ENCODE results near the gene TAOK3.
A peak's percentile ranks its signal among the peaks of the same experiment; 100 is the strongest.
"Not testable (repeated sequence)": the region's sequence is repeated elsewhere in the genome, so short reads cannot be mapped to it uniquely, and the experiment has no call there.

Gene TAOK3

GRCh38 chr12:118372541-118373495 is at the start of gene TAOK3:
Gene TAOK3, minus strand, starts transcription at chr12:118372907. Its CDS starts 117,340 bp downstream, at chr12:118255567.
- DNase-seq (ENCODE audit: low read depth): peak; percentile 93

- no peak for DNase-seq (ENCODE audit: low read depth)
Measured at GRCh38 chr12:118420673-118421072, 48.0 kb upstream of the TAOK3 start.

GRCh38 chr12:118418385-118419057 is 45.8 kb upstream of the TAOK3 start:
- no peak for DNase-seq (ENCODE audit: low read depth)

DNA sequence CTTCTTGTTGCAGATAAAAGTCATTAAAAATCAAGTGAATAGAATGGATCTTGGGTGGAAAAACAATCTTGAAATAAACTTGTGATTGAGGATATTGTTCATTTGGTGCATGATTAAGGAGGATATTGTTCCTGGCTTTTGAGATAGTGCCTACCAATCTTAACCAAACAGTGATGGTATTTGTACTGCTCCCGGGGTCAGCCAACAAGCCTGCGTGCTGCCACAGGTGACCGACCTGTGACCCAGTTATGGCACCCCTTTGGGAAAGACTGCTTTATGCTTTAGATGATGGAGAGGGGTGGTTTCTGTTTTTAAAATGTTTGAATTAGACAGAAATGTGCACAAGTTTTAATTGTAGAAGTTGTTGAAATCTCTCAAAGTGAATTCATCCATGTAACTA is 45.2 kb upstream of the TAOK3 start:
- DNase-seq (ENCODE audit: low read depth): no peak

GRCh38 chr12:118409834-118410233 is 37.1 kb upstream of the TAOK3 start:
- DNase-seq (ENCODE audit: low read depth): no peak

- not testable (repeated sequence) for DNase-seq (ENCODE audit: low read depth)
Measured at GRCh38 chr12:118408241-118408640, 35.5 kb upstream of the TAOK3 start.

DNA sequence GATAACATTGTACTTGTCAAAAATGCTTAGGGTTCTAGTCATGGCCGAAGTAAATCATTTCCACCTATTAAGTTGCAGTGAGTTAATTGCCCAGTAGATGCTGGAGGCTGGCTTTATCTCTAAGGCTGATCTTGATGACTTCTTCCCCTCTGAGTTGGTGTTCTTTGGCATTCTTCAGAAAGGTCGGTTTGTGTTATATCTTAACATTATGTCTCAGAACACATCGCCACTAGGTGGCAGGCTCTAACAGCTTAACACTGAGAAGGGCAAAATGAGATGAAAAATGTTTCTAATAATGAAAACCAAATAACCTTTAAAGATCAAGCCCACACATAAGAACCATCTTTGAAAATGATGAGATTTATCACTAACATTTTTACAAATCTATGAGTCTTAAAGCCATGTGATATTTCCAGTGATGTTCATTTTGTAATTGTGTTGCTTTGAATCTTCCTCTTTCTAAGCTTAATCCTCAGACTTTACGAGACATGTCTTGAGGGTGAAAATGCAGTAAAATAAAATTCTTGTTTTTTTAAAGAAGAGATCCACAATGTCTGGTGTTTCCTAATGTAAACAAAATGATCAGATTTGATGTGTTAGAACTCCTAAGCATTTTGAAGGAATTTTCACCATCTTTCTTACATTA is 32.3 kb upstream of the TAOK3 start:
- DNase-seq (ENCODE audit: low read depth): peak; percentile 29

- no peak for DNase-seq (ENCODE audit: low read depth)
Measured at GRCh38 chr12:118402251-118402650, 29.5 kb upstream of the TAOK3 start.

GRCh38 chr12:118398940-118399339 is 26.2 kb upstream of the TAOK3 start:
- DNase-seq (ENCODE audit: low read depth): no peak

DNA sequence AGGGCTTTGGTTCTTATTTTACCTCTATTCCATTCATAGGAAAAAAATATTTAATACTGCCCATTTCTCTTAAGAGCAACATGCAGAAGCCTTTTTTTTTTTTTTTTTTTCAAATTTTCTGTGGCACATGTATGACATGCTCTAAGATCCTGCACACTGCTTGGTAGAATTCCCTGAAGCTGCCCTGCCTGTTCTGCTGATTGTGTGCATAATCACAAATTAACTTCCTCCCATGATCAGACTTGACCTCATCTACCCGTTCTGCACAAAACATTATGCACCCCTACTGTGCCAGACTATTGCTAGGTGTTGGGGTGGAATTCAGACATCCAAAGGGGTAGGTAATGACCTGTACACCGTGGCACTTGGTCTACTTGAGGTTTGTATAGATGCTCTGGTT is 25.8 kb upstream of the TAOK3 start:
- no peak for DNase-seq (ENCODE audit: low read depth)

DNA sequence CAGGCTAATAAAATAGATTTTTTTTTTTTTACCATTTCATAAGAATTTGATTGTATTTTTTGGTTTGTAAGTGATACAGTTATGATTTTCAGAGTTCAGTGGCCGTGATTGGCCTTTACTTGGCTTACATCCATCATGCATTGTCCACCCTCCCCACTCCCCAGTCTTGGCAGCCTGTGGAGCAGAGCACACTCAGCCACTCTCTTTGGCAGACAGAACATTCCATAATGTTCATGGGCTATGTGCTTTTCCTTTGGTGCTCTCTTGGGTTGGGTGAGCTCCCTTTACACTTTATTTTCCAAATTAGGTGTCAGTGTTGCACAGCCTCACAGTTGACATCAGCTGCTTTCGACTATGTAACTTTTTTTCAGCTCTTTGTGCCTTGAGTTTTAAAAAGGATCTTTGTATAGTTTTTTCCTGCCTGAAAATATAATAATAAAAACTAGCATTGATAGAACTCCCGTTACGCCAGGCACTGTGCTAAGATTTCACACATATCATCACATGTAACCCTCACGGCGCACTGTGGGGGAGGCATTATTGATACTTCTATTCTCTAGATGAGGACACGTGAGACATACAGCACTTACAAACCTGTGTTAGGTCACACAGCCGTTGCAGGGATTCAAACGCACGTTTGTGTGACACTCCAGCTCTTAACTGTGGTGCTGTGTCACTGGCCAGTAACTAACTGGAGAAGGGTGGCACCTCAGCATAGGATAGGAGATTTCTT is 25.2 kb upstream of the TAOK3 start:
- no peak for DNase-seq (ENCODE audit: low read depth)

DNA sequence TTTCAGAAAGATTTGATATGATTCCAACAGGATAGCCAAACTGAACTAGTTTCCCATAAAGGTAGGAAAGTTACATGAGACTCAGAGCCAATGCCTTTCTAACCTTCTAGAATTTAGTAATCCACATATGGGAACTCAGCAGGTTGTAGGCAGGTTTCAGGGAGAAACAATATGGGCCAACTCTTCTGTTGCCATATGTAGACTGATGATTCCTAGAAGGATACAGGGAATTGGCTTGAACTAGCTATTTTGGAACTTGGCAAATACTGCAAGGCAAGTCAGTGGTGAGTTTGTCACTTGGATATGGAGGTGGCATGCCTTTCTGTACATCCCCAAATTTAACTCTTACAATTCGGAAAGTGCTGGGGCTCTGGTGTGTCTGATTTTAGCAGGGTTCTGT is 19.1 kb upstream of the TAOK3 start:
- DNase-seq (ENCODE audit: low read depth): no peak

- no peak for DNase-seq (ENCODE audit: low read depth)
Measured at GRCh38 chr12:118391424-118391823, 18.7 kb upstream of the TAOK3 start.

- DNase-seq (ENCODE audit: low read depth): peak; percentile 68
Measured at GRCh38 chr12:118377884-118378470, 5.3 kb upstream of the TAOK3 start.

GRCh38 chr12:118377021-118377883 is 4.5 kb upstream of the TAOK3 start:
- DNase-seq (ENCODE audit: low read depth): no peak

GRCh38 chr12:118376089-118377020 is 3.6 kb upstream of the TAOK3 start, which contains the start of gene SUDS3:
Gene SUDS3, plus strand, starts transcription at chr12:118376555. Its CDS starts 137 bp downstream, at chr12:118376692.
- peak; percentile 92 for DNase-seq (ENCODE audit: low read depth)

GRCh38 chr12:118375348-118375747 is 2.6 kb upstream of the TAOK3 start:
- DNase-seq (ENCODE audit: low read depth): no peak

DNA sequence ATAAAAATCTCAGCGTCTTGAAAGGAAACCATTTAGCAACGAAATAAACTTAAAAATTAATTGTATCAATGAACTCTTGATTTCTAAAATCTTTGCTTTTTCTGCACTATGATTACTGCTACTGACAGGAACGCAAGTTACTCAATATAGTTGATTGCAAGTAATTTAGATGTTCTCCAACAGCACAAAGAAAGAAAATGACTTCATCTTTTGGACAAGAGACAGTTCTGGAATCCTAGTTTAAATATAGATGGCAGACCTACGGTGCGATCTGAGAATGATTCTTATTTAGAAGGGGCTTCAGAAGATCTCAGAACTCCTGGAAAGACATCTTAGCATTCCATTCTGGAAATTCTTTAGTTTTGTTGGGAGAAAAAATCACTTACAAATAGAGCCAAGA is 2.2 kb upstream of the TAOK3 start:
- DNase-seq (ENCODE audit: low read depth): no peak

DNA sequence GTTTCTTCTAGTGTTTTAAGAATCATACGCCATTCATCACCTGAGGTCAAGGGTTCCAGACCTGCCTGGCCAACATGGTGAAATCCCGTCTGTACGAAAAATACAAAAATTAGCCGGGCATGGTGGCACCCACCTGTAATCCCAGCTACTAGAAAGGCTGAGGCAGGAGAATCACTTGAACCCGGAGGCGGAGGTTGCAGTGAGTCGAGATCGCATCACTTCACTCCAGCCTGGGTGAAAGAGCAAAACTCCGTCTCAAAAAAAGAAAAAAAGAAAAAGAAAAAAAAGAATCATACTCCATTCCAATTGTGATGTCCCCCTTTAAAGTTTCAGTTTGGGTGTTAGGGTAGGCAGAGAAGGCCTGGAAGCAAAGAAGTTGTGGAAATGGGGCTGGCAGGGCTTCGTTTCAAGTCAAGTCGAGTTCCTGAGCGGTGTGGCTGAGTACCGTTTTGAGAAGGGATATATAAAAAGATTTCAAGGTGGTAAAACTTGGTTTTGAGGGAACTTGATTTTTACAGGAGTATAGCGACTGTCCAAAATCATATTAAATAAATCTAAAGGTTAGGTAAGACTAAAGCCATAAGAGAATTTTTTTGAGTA is 1.5 kb upstream of the TAOK3 start:
- DNase-seq (ENCODE audit: low read depth): no peak

All from stimulated activated CD8-positive, alpha-beta memory T cell treated with anti-CD3 and anti-CD28 coated beads, Interleukin-15, amount 100 ng/mL, for 1 hour (primary cell).